ENCODE results near the gene TOX2. TPM values are rescaled to one million over a fixed set of nuclear protein-coding genes. Genes with fewer than 3 reads are reported as not detected.

Gene TOX2
- total and polyA plus RNA-seq, 2 of the 8 experiments (the other 6 are each of a cell fraction or from before 2014, with no cell fraction given) = 1.8 to 3.4 TPM

GRCh38 chr20:43939762-43940121 lies 25.1 kb downstream of the TOX2 start (continued):
- TF ChIP-seq CTCF (IDR thresholded peaks at IDR 0.05; ENCODE audit: control extremely low read depth in 1 of 3, insufficient read depth in 1 of 3, low read depth in 1 of 3, low read length in 3 of 3) (no peak), JUND (IDR thresholded peaks at IDR 0.05; ENCODE audit: low read length) (no peak), MAFK (IDR thresholded peaks at IDR 0.05; ENCODE audit: low read depth, low read length) (no peak), TCF12 (IDR thresholded peaks at IDR 0.05; ENCODE audit: low read depth, low read length) (no peak), CHD1 (IDR thresholded peaks at IDR 0.05; ENCODE audit: low read depth, low read length) (no peak), RAD21 (IDR thresholded peaks at IDR 0.05 in 1 of 2, conservative IDR thresholded peaks at IDR 0.05 in 1 of 2; ENCODE audit: low read depth in 2 of 2, low read length in 2 of 2) (no peak), GTF2F1 (IDR thresholded peaks at IDR 0.05; ENCODE audit: borderline replicate concordance, low read depth, low read length) (no peak), POLR2AphosphoS5 (IDR thresholded peaks at IDR 0.05; ENCODE audit: low read depth, low read length) (no peak)

Measured in H1 (cell line).